NCI-H2171 (cell line): ENCODE data around the gene CALU.

Source experiments
- DNase-seq: peaks from one replicate; lab custom pipeline; 2025; lab: John Stamatoyannopoulos, UW

Gene CALU

DNA sequence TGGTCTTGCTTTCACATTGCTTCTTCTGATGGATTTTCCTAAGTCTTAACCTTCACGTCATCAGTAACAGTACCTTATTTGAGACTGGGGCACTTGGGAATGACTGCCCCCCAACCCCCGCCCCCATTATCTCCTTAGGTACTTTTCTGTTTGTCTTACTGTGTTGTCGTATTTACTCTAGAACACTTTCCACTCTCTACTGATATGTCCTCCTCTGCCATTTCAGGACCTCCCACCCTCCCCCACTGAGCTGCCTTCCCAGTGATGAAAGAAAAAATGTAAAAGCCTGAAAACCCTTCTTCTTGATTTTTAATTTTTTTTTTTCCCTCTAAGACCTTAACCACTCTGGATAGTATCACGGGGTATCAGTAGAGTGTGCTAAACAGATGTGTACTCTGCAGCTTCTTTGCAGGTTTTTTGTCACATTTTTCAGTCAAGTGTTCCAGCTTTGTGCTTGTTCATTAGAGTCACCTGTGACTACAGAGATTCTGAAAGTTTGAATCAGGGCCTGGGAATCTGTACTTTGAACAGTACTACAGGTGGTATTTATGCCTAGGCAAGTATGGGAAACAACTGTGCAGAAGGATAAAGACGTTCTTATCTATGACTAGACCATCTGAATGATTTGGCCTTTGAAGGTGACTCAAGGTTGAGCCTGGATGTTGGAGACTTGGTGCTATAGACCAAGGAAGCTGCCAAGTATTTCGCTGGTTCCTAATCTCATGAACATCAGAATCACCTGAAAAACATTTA is 8.3 kb downstream of the CALU start:
- no peak for DNase-seq

DNA sequence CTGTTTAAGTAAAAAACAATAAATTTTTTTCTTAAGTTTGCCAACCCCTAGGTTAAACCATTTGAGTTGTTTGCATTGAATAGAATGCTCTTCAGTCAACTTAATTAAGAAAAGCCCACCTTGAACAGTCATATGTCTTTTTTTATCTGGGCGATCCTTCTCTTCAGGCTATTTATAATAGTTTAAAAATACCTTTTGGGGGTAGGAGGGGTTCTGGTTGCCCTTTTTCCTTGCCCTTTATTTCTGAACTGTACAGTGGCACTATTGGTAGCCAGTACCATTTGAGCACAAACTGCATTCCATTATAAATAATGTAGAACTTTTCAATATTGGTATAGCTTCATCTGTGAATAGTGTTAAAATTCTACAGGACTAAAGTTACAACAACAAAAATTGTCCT is 13.1 kb downstream of the CALU start:
- DNase-seq: no peak

DNA sequence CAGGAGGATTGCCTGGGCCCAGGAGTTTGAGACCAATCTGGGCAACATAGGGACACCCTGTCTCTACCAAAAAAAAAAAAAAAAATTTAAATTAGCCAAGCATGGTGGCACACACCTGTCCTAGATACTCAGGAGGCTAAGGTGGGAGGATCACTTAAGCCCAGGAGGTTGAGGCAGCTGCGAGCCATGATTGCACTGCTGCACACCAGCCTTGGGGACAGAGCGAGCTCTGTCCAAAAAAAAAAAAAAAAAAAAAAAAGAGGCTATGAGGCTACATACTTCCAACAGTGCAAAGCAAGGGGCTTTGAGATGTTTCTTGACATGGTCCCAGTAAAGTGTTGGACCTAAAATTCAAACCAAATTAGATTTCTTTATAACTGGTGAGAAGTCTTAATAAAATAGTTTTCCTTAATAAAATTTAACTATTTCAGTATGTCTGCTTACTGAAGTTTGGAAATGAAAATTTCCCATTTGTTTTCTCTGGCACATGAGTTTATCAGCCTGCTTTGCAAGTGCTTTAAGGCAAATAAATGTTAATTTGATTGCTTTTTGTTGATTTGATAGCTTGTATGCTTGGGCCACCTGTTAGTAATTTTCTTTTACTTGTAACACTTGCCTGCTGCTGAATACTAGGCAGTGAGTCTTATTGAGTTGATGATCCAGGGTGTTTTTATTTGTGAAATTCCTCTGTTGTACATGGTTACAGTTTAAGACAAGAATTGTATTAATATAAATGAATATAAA is 16.1 kb downstream of the CALU start:
- peak; percentile 7 for DNase-seq

DNA sequence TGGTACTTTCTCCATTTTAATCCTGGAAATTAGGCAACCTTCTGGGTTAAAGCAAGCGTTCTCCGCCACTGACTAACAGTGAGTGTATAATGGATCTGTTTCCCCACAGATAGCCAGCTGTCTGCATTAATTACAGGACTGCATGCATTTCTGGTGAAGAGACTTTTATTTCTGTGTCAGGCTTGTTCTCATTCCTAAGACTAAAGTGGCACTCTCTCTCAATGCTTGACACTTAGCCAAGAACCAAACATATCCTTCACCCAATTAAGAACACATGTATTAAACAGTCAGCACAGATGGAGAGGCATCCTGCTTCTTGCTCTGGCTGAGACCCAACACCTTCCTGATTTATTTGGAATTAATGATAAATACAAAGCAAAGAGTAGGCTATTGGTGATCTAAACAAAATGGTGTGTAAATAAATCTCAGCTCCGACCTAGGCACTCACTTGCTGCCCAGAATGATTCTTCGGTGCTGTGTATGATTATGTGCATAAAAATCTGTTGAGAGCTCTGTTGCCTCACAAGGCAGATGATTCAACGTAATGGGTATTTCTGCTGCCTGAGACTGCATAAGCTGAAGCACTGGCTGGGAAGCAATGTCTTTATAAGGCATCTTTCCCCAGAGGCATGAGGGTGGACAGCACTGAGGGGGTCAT is 16.8 kb downstream of the CALU start:
- DNase-seq: peak; percentile 48

DNA sequence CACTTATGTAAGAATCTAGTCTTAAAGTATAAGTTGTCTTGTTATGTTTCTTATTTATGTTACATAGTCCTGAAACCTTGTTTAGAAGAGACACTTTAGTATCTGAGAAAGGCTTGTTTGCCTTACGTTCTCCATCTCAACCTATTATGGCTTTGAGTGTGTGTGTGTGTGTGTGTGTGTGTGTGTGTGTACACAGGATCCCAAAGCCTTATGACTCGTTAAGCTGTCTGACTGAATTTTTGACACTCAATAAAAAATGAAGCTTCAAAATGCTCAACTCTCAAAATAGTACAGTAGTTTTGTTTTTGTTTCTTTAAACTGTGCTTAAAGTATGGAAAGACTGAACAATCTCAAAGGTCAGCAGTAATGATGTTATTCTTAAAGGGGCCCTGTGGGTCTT is 18.0 kb downstream of the CALU start:
- DNase-seq: no peak

DNA sequence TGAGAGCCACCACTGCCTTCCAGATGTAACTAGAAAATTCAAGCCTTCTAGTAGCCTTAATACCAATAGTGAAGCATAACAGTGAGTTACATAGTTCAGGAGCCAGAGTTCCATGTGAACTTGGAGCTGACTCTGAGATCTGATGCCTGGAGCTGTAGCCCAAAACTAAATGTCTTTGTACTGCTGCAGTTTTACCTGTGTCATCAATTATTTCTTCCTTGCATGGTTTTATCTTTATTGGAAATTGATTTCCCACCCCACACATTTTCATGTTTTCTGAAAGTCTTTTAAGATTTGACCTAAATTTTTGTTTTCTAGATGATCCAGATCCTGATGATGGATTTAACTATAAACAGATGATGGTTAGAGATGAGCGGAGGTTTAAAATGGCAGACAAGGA is 19.4 kb downstream of the CALU start:
- DNase-seq: no peak

DNA sequence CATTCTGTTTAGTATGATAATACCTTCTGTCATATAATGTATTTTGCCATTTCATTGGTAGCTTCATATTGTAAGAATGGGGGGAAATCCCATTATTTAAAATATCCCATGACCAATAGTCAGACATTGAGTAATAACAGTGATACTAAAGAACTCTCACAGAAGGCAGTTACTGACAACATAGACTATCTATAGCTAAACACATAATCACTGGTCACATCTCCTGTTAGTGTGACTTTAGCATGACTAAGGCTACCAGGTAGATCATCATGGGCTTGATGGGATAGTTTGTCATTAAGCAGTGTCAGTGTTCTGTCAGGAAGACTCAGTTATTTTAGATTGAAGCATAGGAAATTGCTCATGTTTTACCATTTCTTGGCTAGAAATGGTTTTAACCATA is 20.1 kb downstream of the CALU start:
- DNase-seq: no peak

DNA sequence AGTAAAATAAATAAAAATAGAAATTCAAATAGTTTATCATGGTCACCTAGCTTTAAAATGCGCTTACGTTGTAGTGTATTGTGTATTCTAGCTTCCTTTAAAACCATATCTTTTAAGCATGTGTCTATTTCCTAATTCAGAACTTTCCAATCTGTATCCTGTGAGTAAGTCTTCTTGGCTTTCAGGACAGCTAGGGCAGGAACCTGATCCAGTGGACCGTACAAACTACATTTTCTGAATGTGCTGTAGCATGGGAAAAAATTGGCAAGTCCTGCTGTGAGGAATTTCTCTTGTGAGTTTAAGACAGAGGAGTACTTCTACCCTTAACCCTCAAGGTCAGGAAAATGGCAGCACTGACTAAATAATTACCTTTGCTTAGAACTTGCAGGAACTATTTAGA is 24.4 kb downstream of the CALU start:
- DNase-seq: no peak

DNA sequence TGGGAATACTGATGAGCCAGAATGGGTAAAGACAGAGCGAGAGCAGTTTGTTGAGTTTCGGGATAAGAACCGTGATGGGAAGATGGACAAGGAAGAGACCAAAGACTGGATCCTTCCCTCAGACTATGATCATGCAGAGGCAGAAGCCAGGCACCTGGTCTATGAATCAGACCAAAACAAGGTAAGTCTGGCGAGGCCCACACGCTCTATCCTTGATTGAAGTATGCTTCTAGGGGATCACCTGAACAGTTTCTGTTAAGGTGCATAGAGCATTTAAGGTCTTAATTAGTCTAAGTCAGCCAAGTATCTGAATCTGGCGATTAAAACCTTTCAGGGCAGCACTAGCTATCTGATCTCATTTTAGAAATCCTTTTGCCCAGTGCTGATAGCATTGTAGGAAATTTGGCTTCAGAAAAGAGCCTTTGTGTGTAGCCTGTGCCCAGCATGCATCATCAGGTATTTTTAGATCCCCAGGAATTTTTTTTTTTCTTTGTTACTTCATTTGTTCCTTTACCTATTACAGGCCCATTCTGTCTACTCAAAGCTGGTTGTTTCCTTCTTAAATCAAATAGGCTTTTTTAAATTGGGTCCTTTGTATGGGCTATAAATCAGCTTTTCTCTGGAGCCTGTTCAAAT is 28.4 kb downstream of the CALU start:
- DNase-seq: no peak

DNA sequence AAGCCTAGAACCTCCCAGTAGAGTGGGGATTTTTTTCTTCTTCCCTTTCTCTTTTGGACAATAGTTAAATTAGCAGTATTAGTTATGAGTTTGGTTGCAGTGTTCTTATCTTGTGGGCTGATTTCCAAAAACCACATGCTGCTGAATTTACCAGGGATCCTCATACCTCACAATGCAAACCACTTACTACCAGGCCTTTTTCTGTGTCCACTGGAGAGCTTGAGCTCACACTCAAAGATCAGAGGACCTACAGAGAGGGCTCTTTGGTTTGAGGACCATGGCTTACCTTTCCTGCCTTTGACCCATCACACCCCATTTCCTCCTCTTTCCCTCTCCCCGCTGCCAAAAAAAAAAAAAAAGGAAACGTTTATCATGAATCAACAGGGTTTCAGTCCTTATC is 31.1 kb downstream of the CALU start:
- no peak for DNase-seq

DNA sequence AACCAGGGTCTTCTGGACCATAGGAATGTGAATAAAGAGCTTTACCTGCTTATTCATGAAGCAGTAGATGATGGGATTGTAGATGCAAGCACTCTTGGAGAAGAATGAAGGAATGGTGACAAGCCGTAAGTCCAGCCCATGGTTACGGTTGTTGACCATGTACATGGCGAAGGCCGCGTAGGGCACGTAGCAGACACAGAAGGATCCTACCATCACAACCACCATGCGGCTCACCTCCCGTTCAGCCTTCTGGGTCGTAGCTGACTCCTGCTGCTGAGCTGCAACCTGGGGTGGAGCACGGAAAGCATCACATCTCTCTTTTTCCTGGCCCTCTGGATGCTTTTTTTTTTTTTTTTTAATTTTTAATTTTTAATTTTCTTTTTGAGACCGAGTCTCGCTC is 34.4 kb downstream of the CALU start:
- DNase-seq: no peak

DNA sequence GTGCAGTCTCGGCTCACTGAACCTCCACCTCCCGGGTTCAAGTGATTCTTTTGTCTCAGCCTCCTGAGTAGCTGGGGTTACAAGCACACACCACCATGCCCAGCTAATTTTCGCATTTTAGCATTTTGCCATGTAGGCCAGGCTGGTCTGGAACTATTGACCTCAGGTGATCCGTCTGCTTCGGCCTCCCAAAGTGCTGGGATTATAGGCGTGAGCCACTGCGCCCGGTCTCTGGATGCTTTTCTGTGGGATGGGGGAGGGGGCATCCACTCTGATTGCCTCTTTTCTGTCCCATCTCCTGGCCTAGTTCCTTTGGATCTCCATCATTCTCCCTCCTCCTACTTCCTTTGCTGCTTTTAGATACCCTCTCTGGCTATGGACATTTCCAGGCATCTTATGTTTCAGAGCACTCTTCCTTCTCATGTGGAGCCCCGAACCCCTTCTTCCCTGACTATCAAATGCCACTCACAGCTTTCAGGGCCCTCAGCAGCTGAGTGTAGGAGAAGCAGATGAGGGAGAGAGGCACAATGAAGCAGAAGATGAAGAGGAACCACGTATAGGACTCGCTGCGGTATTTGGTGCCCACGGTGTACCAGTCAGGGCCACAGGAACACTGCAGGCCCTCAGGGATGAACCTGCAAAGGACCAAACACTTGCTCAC is 35.0 kb downstream of the CALU start:
- DNase-seq: no peak

DNA sequence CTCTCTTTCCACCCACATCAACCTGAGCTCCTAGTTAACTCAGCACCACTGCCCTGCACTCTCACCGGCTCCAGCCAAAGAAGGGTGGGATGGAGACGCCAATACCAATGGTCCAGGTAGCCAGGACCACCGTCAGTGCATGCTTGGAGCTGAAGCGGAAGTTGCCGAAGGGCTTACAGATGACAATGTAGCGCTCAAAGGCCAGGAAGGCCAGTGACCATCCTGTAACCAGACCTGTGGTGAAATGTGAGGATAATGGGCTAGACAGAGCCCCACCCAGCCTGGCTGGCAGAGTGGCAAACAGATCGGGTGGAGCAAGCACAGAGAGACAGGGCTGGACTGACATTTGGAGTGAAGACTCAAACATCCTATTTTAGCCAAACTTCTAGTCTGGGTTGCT is 35.8 kb downstream of the CALU start:
- DNase-seq: no peak

DNA sequence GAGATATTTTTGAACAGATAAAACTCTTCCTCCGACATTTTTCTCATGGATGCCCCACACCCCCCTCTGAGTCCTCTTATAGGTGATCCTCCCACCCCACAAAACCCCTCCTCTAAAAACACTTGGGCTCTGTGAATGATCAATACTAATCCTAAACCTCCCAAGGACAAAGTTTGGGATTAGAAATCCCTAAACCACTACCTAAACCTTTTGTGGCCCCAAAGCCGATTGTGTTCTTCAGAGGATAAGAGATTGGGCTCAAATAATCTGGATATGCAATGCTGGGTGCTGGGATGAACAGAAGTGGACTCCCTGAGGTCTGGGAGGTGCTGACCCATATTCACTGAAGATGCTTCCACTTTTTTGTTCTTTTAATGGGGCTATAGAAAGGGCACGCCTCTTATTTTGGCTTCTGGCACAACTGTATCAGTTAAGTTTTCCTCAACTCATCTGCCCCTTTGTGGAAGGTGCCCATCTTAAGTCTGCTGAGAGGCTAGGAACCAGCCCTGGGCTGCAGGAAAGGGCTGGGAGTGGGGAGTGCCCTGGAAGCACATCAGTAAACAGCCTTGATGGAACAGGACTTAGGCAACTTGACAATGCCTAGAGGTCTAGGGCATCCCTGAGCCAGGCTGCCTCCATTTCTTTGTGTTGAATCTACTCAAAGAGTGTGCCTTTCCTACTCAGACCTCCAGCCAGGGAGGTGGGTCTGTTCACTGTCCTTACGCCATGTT is 36.8 kb downstream of the CALU start, which contains the start of gene OPN1SW:
Gene OPN1SW (minus strand): TSS at position 51 of the 731 bp plus-strand sequence. CDS start 13 bp downstream, at position 38.
- no peak for DNase-seq

DNA sequence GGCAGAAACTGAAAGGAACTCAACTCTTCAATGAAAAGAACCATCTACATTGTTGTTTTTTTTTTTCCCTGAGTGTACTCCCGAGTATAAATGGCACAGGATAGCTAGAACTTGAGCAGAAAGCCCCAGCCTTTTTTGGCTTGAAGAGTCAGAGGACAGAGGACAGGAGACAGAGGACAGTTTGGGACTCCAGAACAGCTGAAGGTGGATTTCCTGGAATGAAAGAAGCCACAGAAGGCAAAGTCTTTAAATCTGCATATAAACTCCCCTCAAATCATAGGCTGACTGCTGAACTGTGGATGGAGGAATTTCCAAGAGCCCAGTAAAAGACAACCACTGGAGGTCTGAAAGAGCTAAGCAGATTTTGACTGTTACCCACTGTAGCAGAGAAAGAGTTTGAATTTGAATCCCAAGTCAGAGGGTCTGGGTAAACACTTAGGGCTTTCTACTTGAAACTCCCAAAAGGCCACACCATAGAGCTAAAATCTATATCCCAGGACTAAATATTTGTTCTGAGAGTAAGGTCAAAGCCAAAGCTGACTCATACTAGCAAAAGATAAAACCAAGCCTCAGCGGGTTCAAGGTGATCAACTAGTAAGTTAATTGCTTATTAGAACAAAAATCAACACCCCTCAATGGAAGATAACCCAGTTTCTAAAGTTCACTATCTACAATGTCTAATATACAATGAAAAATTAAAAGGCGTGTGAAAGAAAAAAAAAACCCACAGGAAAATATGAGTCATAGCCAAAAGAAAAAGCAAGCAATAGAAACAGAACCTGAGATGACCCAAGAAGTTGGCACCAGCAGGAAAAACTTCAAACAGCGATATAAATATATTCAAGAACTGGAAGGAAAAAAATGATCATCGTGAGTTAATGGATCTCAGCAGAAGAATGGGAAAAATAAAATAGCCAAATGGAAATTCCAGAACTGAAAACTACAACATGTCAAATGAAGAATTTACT is 38.3 kb downstream of the CALU start:
- DNase-seq: no peak

DNA sequence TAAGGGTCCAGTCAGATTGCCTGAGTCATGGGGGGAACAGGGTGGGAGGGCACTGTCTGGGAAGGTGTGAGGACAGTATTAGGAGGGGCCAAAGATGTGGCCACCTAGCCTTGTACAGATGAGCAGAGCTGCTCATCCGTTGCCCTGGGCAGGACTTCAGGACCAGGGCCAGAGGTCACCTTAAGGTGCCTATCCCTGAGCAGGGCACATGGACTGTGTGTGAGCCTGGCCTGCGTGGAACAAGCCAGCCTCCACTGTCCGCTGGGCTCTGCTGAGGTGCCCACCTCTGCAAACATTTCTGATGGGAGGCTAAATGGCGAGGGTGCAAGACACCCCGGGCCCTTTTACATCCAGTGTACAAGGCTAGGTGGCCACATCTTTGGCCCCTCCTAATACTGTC is 39.8 kb downstream of the CALU start:
- no peak for DNase-seq

DNA sequence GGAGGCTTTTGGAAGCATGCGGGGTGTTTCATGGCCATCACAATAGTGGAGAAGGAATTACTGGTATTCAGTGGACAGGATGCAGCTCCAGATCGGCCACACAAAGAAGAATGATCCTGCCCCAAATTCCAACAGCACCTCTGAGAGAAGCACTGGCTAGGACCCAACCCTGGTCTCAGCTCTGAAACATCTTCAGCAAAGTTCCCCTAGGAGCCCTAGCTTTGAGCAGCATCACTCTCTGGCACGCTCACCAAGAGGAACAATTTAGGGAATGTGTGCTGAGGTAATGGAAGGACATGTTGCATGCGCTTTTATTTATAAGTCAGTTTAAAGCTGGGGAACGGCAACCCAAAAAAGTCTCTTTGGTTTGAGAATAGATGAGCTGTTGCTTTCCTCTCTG is 42.0 kb downstream of the CALU start:
- no peak for DNase-seq

DNA sequence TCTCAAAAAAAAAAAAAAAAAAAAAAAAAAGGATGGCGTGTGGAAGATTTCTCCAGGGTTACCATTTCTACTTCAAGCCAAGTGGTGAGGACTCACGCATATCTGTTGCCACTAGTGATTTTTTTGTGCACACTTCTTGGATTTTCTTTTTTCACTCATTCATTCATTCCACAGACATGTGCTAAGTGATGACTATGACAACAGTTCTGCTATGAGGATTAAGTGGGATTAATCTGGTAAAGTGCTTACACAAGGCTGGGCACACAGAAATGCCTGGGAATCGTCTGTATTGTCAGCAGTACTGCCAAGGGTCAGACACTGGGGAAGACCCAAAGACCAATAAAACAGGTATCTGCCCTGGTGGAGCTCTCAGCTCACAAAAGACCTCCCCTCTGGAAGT is 42.7 kb downstream of the CALU start:
- DNase-seq: no peak

DNA sequence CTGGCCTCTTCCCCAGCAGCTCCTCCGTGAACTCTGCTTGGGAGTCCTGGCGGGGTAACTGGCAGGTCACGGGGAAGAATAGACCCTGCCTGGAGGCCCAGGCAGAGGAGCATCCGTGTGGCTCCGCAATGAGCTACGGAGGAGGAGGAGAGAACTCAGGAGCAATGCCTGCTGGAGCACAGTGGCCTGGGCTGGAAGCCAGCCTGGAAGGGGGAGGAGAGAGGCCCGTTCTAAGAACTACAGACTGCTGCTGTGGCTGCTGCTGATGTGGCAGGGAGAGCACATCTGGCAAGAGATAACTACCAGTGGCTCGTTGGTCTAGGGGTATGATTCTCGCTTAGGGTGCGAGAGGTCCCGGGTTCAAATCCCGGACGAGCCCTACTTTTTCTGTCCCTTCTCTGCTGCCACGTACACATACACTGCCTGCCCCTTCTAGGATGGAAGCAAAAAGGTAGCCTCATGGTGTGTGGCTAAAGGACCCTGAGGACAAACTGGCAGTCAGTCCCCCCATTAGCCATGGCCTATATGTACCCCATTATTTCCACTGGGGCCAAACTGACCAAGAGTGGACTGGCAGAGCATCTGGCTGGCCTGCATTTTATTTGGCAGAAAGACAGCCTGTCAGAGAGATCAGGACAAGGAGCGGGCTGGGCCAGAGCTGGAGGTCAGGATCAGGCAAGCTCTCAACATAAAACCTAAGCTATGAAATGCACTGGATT is 44.1 kb downstream of the CALU start:
- DNase-seq: no peak

DNA sequence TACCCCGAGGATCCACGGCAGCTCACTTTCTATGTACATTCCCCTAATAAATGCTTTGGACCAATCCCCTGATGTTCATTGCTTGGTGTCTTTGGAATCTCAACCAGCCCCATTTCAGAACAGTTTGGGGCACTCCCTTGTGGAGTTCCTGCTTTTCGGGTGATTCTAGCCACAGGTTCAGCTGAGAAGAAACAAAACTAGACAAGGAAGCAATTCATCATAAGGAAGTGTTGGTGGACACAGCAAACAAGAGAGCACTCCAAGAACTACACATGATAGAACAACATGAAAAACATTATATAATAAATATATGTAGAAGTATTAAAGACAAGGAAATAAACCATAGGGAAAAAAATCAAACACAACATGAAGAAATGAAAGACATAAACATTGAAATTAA is 46.6 kb downstream of the CALU start:
- no peak for DNase-seq
